ENCODE data around the gene PDGFRA. TPM values are rescaled to one million over a fixed set of nuclear protein-coding genes. Genes with fewer than 3 reads are reported as not detected.

PDGFRA gene
- total and polyA plus RNA-seq, 10 of the 15 experiments (the other 5 are each of a cell fraction or from before 2014, with no cell fraction given) = 0.01 to 0.28 (median 0.06) TPM; not detected in 5

DNA sequence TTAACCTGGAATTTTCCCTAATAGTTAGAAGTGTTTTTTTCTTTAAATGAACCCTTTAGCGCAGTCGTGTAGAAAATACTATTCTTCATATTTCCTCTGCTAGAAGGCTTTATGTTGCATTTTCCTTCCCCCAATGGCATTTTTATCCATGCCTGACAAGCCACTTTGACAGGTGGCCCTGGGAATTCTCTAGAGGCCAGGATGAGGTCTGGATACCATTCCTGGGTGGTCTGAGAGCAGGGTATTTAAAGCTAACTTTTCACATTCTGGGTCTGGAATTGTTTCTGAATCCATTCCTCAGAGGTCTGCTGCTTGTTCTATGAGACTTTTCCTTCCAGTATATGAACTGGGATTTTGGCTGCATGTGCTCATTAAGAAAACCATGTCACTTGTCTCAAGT, 31.2 kb upstream of the PDGFRA start:
- Histone ChIP-seq H3K27ac (ENCODE audit: control insufficient read depth, insufficient read depth) (no peak overlapping the region), H4K20me1 (ENCODE audit: control insufficient read depth, insufficient read depth) (no peaks in the 10 kb centered on the region), H3K79me2 (ENCODE audit: control insufficient read depth, insufficient read depth, low read length) (no peaks in the 10 kb centered on the region), H3K36me3 (ENCODE audit: control insufficient read depth in 2 of 2, insufficient read depth in 2 of 2, low read length in 1 of 2) (no peaks in the 10 kb centered on the region), H3K27me3 (replicated peaks in 1 of 2; ENCODE audit: control insufficient read depth in 2 of 2, insufficient read depth in 2 of 2, low read length in 1 of 2) (no peaks in the 10 kb centered on the region), H3K4me2 (ENCODE audit: control insufficient read depth, insufficient read depth) (no peak overlapping the region), H3K9me3 (replicated peaks; ENCODE audit: control insufficient read depth, insufficient read depth, low read length) (no peaks in the 10 kb centered on the region), H3K9ac (ENCODE audit: control insufficient read depth, insufficient read depth, low read length) (no peak overlapping the region), H3K4me1 (ENCODE audit: control insufficient read depth, insufficient read depth, low read length) (no peaks in the 10 kb centered on the region), H2AFZ (ENCODE audit: control insufficient read depth, low read depth, low read length) (no peak overlapping the region), H3K4me3 (no peak overlapping the region)
- ChIA-PET SMC1A (ENCODE audit: uncharacterized antibody, unreplicated experiment) (no interaction called here), RAD21 (ENCODE audit: unreplicated experiment) (no interaction called here), CTCF (no interaction called here), POLR2A (no interaction called here)
- ATAC-seq (no peak), DNase-seq (ENCODE audit: low read depth, low spot score) (no peak), FAIRE-seq (no peak)
- intact Hi-C loops (cut with micrococcal nuclease; ENCODE audit: unreplicated experiment) (no loop called here), in situ Hi-C loops (cut with MboI) (no loop called here)
- TF ChIP-seq, protein P1, sequence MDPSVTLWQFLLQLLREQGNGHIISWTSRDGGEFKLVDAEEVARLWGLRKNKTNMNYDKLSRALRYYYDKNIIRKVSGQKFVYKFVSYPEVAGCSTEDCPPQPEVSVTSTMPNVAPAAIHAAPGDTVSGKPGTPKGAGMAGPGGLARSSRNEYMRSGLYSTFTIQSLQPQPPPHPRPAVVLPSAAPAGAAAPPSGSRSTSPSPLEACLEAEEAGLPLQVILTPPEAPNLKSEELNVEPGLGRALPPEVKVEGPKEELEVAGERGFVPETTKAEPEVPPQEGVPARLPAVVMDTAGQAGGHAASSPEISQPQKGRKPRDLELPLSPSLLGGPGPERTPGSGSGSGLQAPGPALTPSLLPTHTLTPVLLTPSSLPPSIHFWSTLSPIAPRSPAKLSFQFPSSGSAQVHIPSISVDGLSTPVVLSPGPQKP (IDR thresholded peaks at IDR 0.05; ENCODE audit: low read depth, low read length) = no peak
- TF ChIP-seq HDGF (IDR thresholded peaks at IDR 0.05) (no peak), FOXM1 (IDR thresholded peaks at IDR 0.05; ENCODE audit: low read depth, low read length) (no peak), TARDBP (IDR thresholded peaks at IDR 0.05; ENCODE audit: borderline replicate concordance) (no peak), BMI1 (IDR thresholded peaks at IDR 0.05; ENCODE audit: borderline replicate concordance) (no peak)
- WGBS (ENCODE audit: insufficient coverage, insufficient replicate concordance, low lambda C conversion rate, missing lambda C conversion rate) = 75% methylated on average over 2 of the region's 2 CpGs
- no TSS peak for BruUV-seq (replicated peaks)

DNA sequence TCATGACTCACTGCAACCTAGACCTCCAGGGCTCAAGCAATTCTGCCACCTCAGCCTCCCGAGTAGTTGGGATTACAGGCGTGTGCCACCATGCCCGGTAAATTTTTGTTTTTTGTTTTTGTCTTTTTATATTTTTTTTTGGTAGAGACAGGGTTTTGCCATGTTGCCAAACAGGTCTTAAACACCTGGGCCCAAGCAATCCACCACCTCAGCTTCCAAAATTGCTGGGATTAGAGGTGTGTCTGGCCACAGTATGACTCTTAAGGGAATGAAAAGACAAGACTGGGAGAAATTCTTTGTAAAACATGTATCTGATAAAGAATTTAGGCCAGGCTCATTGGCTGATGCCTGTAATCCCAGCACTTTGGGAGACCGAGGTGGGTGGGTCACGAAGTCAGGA, 29.2 kb upstream of the PDGFRA start:
- H4K20me1 ChIP-seq (ENCODE audit: control insufficient read depth, insufficient read depth) = no peaks in the 10 kb centered on the region
- BruUV-seq (replicated peaks) = no TSS peak
- no peak for FAIRE-seq
- no peak overlapping the region for H2AFZ ChIP-seq (ENCODE audit: control insufficient read depth, low read depth, low read length)
- H3K9ac ChIP-seq (ENCODE audit: control insufficient read depth, insufficient read depth, low read length) = no peak overlapping the region
- H3K9me3 ChIP-seq (replicated peaks; ENCODE audit: control insufficient read depth, insufficient read depth, low read length) = no peaks in the 10 kb centered on the region
- ChIA-PET SMC1A (ENCODE audit: uncharacterized antibody, unreplicated experiment) (no interaction called here), CTCF (interaction anchor here (0.9 kb wide), 1 partner anchor 269 kb away, joined by 3 read pairs; no protein-coding TSS in a partner anchor), POLR2A (no interaction called here), RAD21 (ENCODE audit: unreplicated experiment) (no interaction called here)
- no peaks in the 10 kb centered on the region for H3K79me2 ChIP-seq (ENCODE audit: control insufficient read depth, insufficient read depth, low read length)
- no peaks in the 10 kb centered on the region for H3K27me3 ChIP-seq (replicated peaks in 1 of 2; ENCODE audit: control insufficient read depth in 2 of 2, insufficient read depth in 2 of 2, low read length in 1 of 2)
- H3K4me2 ChIP-seq (ENCODE audit: control insufficient read depth, insufficient read depth) = no peak overlapping the region
- ATAC-seq = no peak
- 20% methylated on average over 5 of the region's 5 CpGs for WGBS (ENCODE audit: insufficient coverage, insufficient replicate concordance, low lambda C conversion rate, missing lambda C conversion rate)
- in situ Hi-C loops (cut with MboI) (no loop called here), intact Hi-C loops (cut with micrococcal nuclease; ENCODE audit: unreplicated experiment) (no loop called here)
- no peaks in the 10 kb centered on the region for H3K36me3 ChIP-seq (ENCODE audit: control insufficient read depth in 2 of 2, insufficient read depth in 2 of 2, low read length in 1 of 2)
- H3K27ac ChIP-seq (ENCODE audit: control insufficient read depth, insufficient read depth) = no peak overlapping the region
- H3K4me3 ChIP-seq = no peak overlapping the region
- DNase-seq (ENCODE audit: low read depth, low spot score) = no peak
- no peaks in the 10 kb centered on the region for H3K4me1 ChIP-seq (ENCODE audit: control insufficient read depth, insufficient read depth, low read length)
- TF ChIP-seq HDAC2 (IDR thresholded peaks at IDR 0.05) (no peak), YY1 (IDR thresholded peaks at IDR 0.05; ENCODE audit: low read depth, low read length) (no peak), CEBPB (IDR thresholded peaks at IDR 0.05; ENCODE audit: borderline replicate concordance in 1 of 2, low read depth in 2 of 2, low read length in 2 of 2) (no peak), ZNF24 (IDR thresholded peaks at IDR 0.05) (no peak), STAT3 (IDR thresholded peaks at IDR 0.05; ENCODE audit: low read depth, low read length) (no peak), CREB1 (IDR thresholded peaks at IDR 0.05; ENCODE audit: low read depth) (no peak), TAF1 (IDR thresholded peaks at IDR 0.05; ENCODE audit: borderline replicate concordance, low read depth, low read length) (no peak), RUNX3 (IDR thresholded peaks at IDR 0.05; ENCODE audit: low read length) (no peak), CBX3 (IDR thresholded peaks at IDR 0.05; ENCODE audit: borderline replicate concordance, low read depth) (no peak)
- TF ChIP-seq, protein P2, sequence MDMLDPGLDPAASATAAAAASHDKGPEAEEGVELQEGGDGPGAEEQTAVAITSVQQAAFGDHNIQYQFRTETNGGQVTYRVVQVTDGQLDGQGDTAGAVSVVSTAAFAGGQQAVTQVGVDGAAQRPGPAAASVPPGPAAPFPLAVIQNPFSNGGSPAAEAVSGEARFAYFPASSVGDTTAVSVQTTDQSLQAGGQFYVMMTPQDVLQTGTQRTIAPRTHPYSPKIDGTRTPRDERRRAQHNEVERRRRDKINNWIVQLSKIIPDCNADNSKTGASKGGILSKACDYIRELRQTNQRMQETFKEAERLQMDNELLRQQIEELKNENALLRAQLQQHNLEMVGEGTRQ (IDR thresholded peaks at IDR 0.05; ENCODE audit: borderline replicate concordance, low read depth, low read length) = no peak
- TF ChIP-seq, protein P3, sequence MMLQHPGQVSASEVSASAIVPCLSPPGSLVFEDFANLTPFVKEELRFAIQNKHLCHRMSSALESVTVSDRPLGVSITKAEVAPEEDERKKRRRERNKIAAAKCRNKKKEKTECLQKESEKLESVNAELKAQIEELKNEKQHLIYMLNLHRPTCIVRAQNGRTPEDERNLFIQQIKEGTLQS (IDR thresholded peaks at IDR 0.05; ENCODE audit: borderline replicate concordance, extremely low read depth, low read depth, low read length) = no peak
